Measurements from ENCODE around the gene USP12. TPM values are rescaled to one million over a fixed set of nuclear protein-coding genes. Genes with fewer than 3 reads are reported as not detected.

The USP12 gene
- total RNA-seq, 2 donors from 2014 or later = 51.4 to 78.6 TPM

DNA sequence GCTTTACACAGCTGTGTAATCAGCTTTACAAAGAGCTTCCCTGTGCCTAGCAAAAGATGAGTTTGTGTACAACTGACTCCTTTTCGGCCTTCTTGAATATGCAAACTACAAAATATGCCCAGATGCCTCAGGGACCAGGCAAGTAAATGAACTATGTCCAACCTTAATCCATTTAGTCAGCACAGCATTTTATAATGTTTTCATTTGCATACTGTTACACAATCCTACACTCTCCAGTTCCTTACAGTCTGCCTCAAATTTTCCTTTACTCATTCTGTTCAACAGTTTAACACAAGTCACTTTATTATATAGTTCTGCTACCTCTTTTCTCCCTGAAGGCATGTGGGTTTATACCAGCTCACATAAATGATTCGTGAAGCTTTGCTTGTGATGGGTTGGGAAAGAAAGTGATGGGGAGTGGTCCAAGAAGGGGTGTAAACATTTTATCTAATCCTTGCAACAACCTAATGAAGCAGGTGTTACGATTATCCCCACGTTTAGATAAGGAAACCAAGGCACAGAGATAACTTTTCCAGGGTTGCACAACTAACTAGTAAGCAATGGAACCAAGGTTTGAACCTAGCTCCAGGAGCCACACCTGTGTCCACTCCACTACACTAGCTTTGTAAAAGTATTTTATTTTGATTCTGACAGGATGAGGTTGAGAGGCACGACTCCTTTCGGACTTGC, 3.3 kb upstream of the USP12 start:
- DNase-seq (ENCODE audit: low spot score) (no peak), ATAC-seq (no peak)
- peaks cover 6% of the 10 kb centered on the region for H3K36me3 Mint-ChIP-seq
- peaks cover 3 to 7% of the 10 kb centered on the region in 2 donors for H3K27me3 Mint-ChIP-seq
- H3K4me1 Mint-ChIP-seq (ENCODE audit: low read depth in 2 of 2) = peaks cover 17 to 33% of the 10 kb centered on the region in 2 donors
- H3K4me3 Mint-ChIP-seq = no peak overlapping the region
- no peaks in the 10 kb centered on the region for H3K9me3 Mint-ChIP-seq
- H3K27ac Mint-ChIP-seq = no peak overlapping the region

DNA sequence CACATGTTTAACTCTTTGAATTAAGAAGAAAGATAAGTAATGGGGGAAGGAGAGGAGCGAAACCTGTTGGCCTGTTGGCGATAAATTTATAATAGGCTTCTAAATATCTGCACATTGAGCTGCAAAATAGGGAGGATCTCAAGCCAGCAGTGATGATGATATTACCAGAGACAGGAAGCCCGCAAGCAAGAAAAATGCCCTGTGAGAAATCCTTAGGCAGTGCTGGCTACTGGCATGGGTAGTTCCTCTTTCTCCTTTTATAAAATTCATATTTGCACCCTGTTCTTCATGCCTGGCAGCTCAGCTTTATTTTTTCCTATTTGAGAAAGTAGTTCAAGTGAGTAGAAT, 858 bp upstream of the USP12 start:
- no peak for ATAC-seq
- H3K4me1 Mint-ChIP-seq (ENCODE audit: low read depth in 2 of 2) = peaks cover 27 to 54% of the 10 kb centered on the region in 2 donors
- peak overlapping the region; percentile 84 for H3K4me3 Mint-ChIP-seq

DNA sequence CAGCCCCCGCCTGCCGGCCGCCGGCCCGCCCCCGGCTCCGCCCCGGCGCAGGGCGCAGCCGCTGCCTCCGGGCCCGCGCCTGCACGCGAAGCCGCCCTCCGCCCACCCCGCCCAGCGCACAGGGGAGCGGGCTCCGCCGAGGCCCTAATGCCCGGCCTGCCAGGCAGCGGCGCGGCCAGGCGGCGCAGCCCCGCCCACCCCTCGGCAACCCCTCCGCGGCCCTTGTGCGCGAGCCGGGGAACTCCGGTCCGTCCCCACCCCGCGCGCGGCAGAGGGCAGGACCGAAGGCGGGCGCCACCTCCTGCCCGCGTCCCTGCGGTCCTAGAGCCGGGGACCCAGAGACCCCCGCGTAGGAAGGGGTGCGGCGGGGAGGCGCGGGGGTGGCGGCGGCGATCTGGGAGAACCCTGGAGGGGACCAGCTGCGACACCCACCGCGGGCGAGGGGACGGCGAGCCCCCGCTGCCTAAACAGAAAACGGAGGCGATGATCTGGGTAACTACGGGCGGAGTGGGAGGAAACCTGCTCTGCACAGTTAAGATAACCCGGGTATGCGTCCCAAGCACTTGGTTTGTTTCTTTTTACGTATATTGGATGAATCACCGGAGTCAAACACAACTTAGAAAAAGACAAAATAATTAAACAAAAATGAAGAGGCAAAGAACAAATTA, 350 bp upstream of the USP12 start:
- DNase-seq (ENCODE audit: low spot score) (peak; percentile 97), ATAC-seq (peak; percentile 96 to 97)
- H3K4me3 Mint-ChIP-seq = peak overlapping the region; percentile 84
- peaks cover 27 to 54% of the 10 kb centered on the region in 2 donors for H3K4me1 Mint-ChIP-seq (ENCODE audit: low read depth in 2 of 2)
- H3K27ac Mint-ChIP-seq = peak overlapping the region; percentile 75 to 92
- H3K36me3 Mint-ChIP-seq = peaks cover 6% of the 10 kb centered on the region
- H3K27me3 Mint-ChIP-seq = no peaks in the 10 kb centered on the region
- no peaks in the 10 kb centered on the region for H3K9me3 Mint-ChIP-seq

More for the DNA sequence above, 858 bp upstream of the USP12 start:
- Mint-ChIP-seq H3K27ac (peak overlapping the region; percentile 75 to 92), H3K36me3 (peaks cover 6% of the 10 kb centered on the region), H3K27me3 (no peaks in the 10 kb centered on the region), H3K9me3 (no peaks in the 10 kb centered on the region)
- no peak for DNase-seq (ENCODE audit: low spot score)

DNA sequence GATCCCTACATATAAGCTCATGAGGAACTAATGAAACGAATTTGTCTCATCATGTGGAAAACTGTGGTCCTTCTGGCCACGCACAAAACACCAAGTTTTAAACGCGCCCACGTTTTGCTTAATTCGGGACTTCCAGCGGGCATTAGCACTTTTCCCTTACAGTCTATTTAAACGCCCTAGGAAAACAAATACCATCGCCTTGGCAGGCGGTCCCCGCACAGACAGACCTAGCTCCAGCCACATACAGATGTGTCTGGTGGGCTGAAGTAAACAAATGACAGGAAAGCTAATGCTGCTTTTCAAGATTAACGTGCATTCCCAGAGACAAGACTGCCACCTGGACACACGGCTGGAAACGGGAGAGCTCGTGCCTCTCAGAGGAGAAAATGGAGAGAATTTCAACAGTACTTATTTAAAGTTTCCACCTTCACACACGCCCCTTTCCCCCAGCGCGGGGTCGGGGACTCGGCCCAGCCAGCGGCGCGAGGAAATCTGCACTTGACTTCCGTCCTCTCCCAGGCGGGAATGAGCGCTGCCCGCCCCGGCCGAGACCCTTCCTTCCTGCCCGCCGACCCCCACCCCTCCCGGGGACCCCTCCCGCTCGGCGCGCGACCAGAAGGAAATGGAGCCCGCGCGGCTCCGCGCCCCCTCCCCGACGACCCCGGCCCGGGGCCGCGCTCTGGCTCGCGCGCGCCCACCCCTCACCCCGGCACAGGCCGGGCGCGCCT, 931 bp downstream of the USP12 start:
- ATAC-seq (no peak), DNase-seq (ENCODE audit: low spot score) (peak; percentile 67)
- H3K4me1 Mint-ChIP-seq (ENCODE audit: low read depth in 2 of 2) = peaks cover 32 to 59% of the 10 kb centered on the region in 2 donors
- no peaks in the 10 kb centered on the region for H3K9me3 Mint-ChIP-seq
- H3K27ac Mint-ChIP-seq = peak overlapping the region; percentile 96 to 99
- no peaks in the 10 kb centered on the region for H3K27me3 Mint-ChIP-seq
- peaks cover 6% of the 10 kb centered on the region for H3K36me3 Mint-ChIP-seq
- H3K4me3 Mint-ChIP-seq = peak overlapping the region; percentile 99

DNA sequence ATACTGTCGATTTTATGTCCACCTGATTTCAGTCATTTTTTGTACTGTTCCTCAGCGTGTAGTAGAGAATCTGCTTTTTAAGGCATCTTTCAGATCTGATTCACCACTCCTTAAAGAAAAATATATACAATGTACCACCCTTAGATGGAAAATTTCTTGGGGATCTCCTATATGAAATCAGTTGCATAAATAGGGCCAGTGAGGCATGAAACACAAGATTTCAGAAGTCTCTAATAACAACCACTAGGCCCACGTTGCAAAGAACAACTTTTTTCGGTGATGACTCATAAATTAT, 1.4 kb downstream of the USP12 start:
- peaks cover 36 to 59% of the 10 kb centered on the region in 2 donors for H3K4me1 Mint-ChIP-seq (ENCODE audit: low read depth in 2 of 2)
- no peak for ATAC-seq

DNA sequence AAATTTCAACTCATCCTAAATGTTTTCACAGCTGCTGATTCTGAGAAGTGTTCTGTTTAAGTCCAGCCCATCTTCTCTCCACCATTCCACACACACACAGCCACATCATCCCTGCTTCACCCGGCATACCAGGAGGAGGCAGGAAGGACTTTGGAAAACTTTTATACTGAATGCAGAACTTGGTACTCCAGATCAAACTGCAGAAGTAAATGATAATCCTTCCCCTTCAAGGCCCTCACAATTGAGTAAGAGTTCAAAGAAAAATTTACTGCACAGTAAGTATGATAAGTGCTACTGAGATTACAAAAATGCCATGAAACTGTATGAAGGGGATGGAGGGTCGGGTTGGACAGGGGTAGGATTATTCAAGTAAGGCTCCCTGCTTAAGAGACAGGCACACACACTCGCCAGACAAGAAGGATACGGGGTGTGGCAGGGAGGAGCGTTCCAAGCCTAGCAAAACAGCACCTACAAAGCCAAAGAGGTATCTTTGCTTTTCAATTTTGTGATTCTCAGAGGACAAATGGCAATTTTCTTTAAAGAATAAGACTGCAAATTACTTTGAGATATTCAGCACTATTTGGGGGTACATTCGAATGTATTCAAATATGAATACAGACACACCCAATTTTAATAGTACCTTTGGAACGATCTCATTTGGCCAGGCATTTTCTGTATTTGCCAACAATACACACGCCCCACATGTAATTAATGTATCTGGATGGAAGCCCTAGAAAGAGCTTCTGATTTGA, 2.5 kb downstream of the USP12 start:
- Mint-ChIP-seq H3K36me3 (peaks cover 6% of the 10 kb centered on the region), H3K4me1 (ENCODE audit: low read depth in 2 of 2) (peaks cover 36 to 59% of the 10 kb centered on the region in 2 donors), H3K4me3 (peak overlapping the region; percentile 99), H3K27ac (peak overlapping the region; percentile 76 to 96), H3K27me3 (no peaks in the 10 kb centered on the region), H3K9me3 (no peaks in the 10 kb centered on the region)
- ATAC-seq (no peak), DNase-seq (ENCODE audit: low spot score) (no peak)

More for the DNA sequence above, 1.4 kb downstream of the USP12 start:
- Mint-ChIP-seq H3K4me3 (peak overlapping the region; percentile 99), H3K9me3 (no peaks in the 10 kb centered on the region), H3K27me3 (no peaks in the 10 kb centered on the region), H3K27ac (peak overlapping the region; percentile 96 to 99), H3K36me3 (peaks cover 6% of the 10 kb centered on the region)
- DNase-seq (ENCODE audit: low spot score) = no peak

DNA sequence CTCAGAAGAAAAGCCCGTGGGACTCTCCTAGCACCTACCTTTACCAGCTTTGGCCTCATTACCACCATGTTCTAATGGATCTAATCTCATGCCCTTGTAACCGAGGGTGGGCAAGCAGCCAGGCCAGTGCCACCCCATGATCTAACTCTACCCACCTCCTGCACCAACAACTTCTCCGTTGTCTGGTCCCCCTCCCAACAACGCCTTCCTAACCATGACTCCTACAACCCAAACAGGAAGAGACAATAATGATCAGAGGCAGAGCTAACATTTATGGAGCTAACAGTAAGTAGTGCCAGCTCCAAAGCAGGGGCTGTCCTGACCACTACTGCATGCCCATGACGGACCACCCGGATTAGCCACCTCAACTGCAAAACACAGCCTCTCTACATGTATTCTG, 3.5 kb downstream of the USP12 start:
- Mint-ChIP-seq H3K36me3 (peaks cover 6% of the 10 kb centered on the region), H3K27ac (peak overlapping the region; percentile 27 to 68), H3K27me3 (no peaks in the 10 kb centered on the region), H3K9me3 (no peaks in the 10 kb centered on the region), H3K4me3 (peak overlapping the region; percentile 99), H3K4me1 (ENCODE audit: low read depth in 2 of 2) (peaks cover 41 to 65% of the 10 kb centered on the region in 2 donors)
- DNase-seq (ENCODE audit: low spot score) (no peak), ATAC-seq (no peak)

DNA sequence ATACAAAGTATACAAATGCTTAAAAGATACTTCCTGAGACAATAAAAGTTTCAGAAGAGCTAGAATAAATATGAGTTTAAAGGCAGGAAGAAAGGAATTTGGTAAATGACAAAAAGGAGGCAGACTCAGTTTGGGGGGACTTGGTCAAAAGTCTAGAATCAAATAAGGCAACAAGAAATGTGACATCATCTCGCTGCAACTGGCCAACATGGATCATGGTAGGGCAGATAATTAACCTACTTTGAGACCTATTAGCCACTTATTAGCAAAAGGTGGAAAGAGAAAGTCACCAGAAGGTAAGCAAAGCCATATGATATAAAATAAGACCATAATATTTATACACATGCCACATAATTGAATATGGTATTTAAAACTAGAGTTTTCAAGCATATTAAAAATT, 5.3 kb downstream of the USP12 start:
- no peaks in the 10 kb centered on the region for H3K27me3 Mint-ChIP-seq
- H3K27ac Mint-ChIP-seq = peak overlapping the region in 1 of 2 donors; percentile 4
- DNase-seq (ENCODE audit: low spot score) (no peak), ATAC-seq (no peak)
- no peaks in the 10 kb centered on the region for H3K9me3 Mint-ChIP-seq
- H3K36me3 Mint-ChIP-seq = peaks cover 6% of the 10 kb centered on the region
- H3K4me1 Mint-ChIP-seq (ENCODE audit: low read depth in 2 of 2) = peaks cover 39 to 61% of the 10 kb centered on the region in 2 donors
- peak overlapping the region; percentile 8 for H3K4me3 Mint-ChIP-seq

DNA sequence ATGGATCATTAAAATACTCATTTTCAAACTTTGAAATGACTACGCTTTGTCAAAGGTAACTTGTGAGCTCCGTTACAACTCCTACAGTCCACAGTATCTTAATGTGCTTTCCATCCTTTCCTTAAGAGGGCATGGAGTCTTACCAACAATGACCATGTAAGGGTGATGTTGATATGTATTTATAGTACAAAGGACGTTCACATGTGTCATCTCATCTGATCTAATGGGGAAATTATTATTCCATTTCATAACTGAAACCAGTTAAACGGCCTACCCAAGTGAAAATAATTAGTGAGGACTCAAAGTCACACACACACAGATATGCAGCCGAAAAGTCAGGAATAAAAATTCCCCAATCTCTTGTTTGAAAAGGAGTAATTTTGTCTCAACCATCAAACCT, 9.6 kb downstream of the USP12 start:
- no peaks in the 10 kb centered on the region for H3K27me3 Mint-ChIP-seq
- H3K27ac Mint-ChIP-seq = no peak overlapping the region
- H3K4me3 Mint-ChIP-seq = no peak overlapping the region
- DNase-seq (ENCODE audit: low spot score) (no peak), ATAC-seq (no peak)
- H3K36me3 Mint-ChIP-seq = peaks cover 7% of the 10 kb centered on the region
- H3K9me3 Mint-ChIP-seq = no peaks in the 10 kb centered on the region
- peaks cover 48 to 61% of the 10 kb centered on the region in 2 donors for H3K4me1 Mint-ChIP-seq (ENCODE audit: low read depth in 2 of 2)

DNA sequence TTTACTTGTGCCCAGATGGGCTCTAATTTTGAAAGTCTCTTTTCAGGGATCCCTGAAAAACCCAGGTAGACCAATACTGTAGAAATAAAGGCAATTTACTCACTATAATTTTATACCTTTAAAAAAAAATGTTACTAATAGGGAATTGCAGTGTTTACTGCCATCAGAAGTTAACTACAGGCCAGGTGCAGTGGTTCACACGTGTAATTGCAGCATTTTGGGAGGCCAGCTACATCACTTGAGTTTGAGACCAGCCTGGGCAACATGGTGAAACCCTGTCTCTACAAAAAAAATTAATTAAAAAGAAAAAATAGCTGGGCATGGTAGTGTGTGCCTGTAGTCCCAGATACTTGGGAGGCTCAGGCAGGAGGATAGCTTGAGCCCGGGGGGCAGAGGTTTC, 10.2 kb downstream of the USP12 start:
- ATAC-seq (no peak), DNase-seq (ENCODE audit: low spot score) (no peak)
- H3K36me3 Mint-ChIP-seq = peaks cover 9% of the 10 kb centered on the region
- H3K9me3 Mint-ChIP-seq = no peaks in the 10 kb centered on the region
- H3K4me3 Mint-ChIP-seq = no peak overlapping the region
- no peak overlapping the region for H3K27ac Mint-ChIP-seq
- H3K4me1 Mint-ChIP-seq (ENCODE audit: low read depth in 2 of 2) = peaks cover 49 to 60% of the 10 kb centered on the region in 2 donors
- H3K27me3 Mint-ChIP-seq = no peaks in the 10 kb centered on the region

DNA sequence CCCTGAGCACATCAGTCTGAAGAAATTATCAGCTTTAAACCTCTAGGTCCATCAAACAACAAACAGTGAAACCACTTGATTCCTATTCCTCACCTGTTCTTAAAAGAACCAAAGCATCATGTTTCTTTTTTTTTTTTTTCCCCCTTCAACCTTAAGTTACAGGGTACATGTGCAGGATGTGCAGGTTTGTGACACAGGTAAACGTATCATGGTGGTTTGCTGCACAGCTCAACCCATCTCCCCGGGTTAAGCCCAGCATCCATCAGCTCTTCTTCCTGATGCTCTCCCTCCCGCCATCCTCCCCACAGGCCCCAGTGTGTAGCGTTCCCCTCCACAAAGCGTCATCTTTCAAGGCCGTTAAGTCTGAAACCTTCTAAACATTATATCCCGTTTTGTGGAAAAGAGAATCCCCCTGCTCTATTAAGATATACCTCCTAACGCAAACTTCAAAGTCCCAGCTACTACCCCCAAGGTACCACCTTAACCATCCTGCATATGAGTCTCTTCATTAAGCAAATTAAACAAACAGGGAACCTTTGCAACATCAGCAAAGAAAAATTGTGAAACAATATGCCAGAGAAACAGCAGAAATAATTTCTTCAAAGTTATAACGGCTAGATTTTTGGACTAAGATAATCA, 10.8 kb downstream of the USP12 start:
- Mint-ChIP-seq H3K27me3 (no peaks in the 10 kb centered on the region), H3K4me1 (ENCODE audit: low read depth in 2 of 2) (peaks cover 45 to 60% of the 10 kb centered on the region in 2 donors), H3K4me3 (no peak overlapping the region), H3K27ac (no peak overlapping the region), H3K36me3 (peaks cover 16% of the 10 kb centered on the region), H3K9me3 (no peaks in the 10 kb centered on the region)
- no peak for DNase-seq (ENCODE audit: low spot score)
- ATAC-seq = no peak

DNA sequence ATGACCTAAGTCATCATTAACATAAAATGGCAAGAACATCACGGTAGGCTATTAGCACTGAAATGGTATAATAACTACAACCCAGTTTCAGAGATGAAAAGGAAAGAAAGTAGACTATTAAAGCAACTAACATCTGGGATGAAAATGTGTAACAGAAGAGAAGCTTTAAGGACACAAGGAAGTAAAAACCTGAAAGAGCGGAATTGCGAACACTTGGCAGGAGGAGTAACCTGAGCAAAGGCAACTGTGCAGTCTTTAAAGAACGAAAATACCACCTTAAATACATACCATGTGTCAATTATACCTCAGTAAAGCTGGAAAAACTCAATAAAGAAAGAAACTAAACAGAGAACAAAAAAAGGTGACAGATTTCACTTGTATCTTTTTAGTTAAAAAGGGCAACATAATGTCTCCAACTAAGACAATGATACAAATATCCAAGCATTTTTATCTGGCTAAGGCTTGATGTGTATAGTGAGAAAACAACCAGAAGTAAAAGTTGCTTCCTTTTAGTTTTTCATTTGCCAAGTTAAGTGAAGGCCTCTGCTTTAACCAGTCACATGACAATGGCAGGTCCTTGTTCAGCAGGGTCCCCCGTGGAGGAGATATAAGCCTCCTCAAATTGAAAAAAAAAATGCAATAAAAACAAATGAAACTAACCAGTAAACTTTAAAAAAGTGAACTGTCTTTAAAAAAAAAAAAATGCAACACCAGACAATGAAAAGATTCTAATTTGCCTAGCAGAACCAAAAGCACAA, 11.6 kb downstream of the USP12 start:
- peaks cover 16% of the 10 kb centered on the region for H3K36me3 Mint-ChIP-seq
- no peak overlapping the region for H3K4me3 Mint-ChIP-seq
- H3K27ac Mint-ChIP-seq = peak overlapping the region in 1 of 2 donors; percentile 10
- DNase-seq (ENCODE audit: low spot score) = no peak
- ATAC-seq = no peak
- peaks cover 42 to 60% of the 10 kb centered on the region in 2 donors for H3K4me1 Mint-ChIP-seq (ENCODE audit: low read depth in 2 of 2)
- H3K27me3 Mint-ChIP-seq = no peaks in the 10 kb centered on the region
- no peaks in the 10 kb centered on the region for H3K9me3 Mint-ChIP-seq

DNA sequence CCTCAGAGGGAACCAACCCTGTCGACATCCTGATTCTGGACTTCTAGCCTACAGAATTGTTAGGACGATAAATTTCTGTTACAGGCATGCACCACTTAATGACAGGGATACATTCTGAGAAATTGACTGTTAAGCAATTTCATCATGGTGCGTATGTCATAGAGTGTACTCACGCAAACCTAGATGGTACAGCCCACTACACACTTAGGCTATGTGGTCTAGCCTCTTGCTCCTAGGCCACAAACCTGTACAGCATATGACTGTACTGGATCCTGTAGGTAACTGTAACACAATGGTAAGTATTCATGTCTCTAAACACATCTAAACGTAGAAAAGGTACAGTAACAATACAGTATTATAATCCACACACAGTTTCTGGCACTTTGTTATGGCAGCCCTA, 13.3 kb downstream of the USP12 start:
- no peak overlapping the region for H3K27ac Mint-ChIP-seq
- ATAC-seq = peak; percentile 60 to 72

More for the DNA sequence above, 13.3 kb downstream of the USP12 start:
- H3K9me3 Mint-ChIP-seq = no peaks in the 10 kb centered on the region
- peaks cover 16% of the 10 kb centered on the region for H3K36me3 Mint-ChIP-seq
- H3K27me3 Mint-ChIP-seq = no peaks in the 10 kb centered on the region
- H3K4me3 Mint-ChIP-seq = no peak overlapping the region
- no peak for DNase-seq (ENCODE audit: low spot score)
- H3K4me1 Mint-ChIP-seq (ENCODE audit: low read depth in 2 of 2) = peaks cover 42 to 62% of the 10 kb centered on the region in 2 donors

All from natural killer cell treated with Interleukin-12 subunit alpha and Interleukin-12 subunit beta and Interleukin-15 and Interleukin-18, amount 100 ng/mL, for 72 hours (primary cell).